ENCODE measurements around the gene ARID1B.
"Not testable (repeated sequence)": the region's sequence is repeated elsewhere in the genome, so short reads cannot be mapped to it uniquely, and the experiment has no call there.

ARID1B gene

DNA sequence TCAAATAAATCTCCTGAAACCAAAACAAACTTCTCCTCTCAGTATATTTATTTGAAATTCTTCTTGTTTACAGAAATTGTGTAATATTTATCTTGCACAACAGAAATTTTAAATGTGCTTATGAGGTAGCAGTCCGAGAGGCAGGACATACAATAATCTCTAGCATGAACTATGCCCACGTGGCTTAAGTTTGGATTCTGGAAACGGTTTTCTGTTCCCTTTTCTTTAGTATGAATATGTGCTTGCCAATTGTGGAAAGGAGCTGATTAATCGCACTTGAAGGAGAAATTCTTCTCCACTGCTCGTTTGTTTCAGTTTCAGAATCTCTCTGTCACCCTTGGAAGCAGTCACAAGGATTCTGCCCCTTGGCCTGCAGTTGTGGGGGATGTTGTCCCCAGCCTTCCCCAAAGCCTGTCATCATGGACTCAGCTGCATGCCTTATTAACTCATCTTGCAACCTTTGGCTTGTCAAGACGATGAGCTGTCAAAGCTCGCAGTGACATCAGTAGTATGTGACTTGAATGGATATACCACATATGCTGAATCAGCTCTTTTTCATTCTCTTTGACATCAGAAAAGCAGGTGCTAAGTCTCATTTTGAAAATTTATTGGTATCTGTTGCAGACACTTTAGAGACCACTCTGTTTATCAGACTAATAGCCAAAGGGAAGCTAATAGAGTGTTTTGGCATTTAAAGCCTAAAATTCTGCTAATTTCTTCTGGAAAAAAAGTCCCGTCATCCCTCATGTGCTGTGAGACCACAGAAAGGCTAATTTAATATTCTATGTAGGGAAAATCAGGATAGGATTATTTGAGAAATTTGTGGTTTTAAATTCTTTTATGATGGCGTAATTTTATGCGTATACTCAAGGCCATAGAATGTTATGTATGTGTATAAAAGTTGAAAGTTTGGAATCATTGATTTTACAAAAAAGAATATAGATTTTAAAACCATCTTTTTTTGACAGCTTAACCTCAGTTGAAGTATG, 186.8 kb downstream of the ARID1B start:
- no peak for DNase-seq (ENCODE audit: low spot score)

DNA sequence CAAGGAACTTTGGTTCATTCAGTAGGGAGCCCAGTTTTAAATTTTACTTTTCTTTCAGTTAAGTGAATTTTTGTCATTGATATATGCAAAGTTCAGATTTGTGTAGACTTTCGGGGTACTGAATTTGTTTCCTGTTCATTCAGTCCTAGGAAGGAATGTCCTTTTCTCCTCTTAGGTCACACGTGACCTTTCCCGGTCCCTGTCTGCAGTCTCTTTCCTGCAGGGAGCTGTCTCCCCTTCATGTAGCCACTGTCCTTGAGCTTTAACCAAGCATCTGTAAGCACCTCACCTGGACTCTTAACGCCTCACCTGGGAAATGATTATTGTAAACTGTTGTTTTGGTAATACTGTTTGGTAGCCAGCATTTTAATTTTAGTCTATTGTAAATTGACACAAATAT, 190.7 kb downstream of the ARID1B start:
- no peak for DNase-seq (ENCODE audit: low spot score)

DNA sequence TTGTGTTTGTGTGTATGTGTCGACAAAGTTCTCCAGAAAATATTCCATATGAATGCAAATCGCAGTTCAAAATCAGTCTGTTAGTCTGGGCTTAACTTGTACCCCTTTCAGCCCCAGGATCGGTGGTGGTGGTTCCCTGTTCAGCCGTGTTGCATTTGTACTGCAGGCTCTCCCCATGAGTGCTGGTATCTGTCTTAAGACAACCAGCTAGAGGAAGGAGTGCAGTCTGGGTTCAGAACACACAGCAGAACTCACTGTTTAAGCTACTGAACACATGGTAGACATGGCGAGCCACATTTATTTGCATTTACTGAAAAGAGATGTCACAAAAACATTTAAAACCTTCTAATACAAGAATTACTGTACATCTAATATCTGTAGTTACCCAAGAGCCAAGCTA, 192.1 kb downstream of the ARID1B start:
- no peak for DNase-seq (ENCODE audit: low spot score)

- DNase-seq (ENCODE audit: low spot score), result no peak
These were observed 193.5 kb downstream of the ARID1B start for GRCh38 chr6:156970595-156971112.

DNA sequence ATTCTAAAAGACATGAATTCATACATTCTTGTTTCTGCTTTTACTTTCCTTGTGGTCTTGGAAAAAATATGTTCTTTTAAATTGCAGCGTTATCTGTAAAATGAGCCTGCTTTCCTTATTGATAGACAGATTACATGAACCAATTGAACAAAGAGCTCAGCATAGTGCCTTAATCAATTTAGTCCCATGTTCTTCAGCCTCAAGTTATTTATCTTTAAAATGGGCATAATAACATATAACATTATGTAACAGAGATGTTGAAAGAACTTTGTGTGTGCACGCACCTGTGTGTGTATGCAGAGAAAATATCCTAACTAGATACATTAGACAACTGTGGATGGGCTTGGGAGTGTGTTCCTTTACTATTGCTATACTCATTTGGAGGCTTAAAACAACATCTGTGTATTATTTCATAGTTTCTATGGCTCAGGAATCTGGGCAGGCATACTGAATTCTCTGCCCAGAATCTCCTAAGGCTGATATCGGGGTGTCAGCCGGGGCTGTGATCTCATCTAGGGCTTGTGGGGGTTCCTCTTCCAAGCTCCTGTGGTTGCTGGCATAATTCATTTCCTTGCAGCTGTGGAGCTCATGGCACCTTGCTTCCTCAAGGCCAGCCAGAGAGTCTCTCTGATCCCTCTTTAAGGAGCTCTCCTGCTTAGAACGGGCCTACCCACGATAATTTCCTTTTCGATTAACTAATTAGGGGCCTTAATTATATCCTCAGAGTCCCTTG, 194.1 kb downstream of the ARID1B start:
- DNase-seq (ENCODE audit: low spot score), result no peak

DNA sequence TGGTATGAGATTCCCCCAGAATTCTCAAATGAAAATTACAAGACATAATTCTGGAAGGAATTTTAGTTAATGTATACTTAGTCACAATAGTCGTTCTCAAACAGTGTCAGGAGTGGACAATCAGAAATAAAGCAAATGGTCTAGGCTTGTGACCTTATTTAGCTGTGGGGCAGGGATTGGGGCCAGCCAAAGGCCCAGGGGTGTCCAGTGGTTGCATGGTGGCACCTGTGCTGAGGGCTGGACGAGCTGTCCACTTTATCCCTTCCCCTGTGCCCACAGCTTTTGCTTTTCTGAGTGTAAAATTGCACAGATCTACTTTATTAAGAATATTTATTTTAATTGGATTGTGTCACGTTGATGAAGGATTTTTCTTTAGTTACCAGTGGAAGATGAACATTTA, 195.0 kb downstream of the ARID1B start:
- DNase-seq (ENCODE audit: low spot score), result no peak

DNA sequence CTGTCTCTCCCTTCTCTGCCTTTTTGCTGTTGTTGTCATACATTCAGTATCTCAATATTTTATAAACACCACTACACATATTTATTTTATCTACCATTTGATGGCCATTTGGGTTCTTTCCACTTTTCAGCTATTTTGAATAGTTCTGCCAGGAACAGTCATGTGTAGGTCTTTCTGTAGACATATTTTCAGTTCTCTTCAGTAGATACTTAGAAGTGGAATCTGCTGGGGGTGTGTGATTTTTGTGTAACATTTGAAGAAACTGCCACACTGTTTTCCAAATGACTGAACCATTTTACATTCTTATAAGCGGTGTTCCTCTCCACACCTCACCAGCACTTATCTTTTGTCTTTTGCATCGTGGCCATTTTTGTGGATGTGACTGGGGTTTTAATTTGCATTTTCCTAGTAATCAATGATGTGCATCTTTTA, 197.7 kb downstream of the ARID1B start:
- DNase-seq (ENCODE audit: low spot score), result no peak

DNA sequence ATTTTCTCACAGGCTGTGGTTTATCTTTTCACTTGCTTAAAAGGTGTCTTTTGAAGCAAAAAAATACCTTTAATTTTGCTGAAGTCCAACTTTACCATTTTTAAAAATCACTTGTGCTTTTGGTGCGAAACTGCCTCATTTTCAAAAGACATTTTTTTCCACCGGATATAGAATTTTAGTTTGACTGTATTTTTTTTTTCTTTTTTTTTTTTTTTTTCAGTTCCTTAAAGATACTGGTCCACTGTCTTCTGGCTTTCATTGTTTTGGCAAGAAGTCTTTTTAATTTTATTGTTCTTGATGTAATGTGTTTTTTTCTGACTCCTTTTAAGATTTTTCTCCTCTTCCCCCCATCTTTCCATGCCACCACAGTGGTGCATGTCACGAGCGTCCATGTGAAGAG, 198.2 kb downstream of the ARID1B start:
- no peak for DNase-seq (ENCODE audit: low spot score)

GRCh38 chr6:156976216-156977127, 199.3 kb downstream of the ARID1B start:
- no peak for DNase-seq (ENCODE audit: low spot score)

GRCh38 chr6:156977527-156978291, 200.5 kb downstream of the ARID1B start:
- DNase-seq (ENCODE audit: low spot score), result no peak

DNA sequence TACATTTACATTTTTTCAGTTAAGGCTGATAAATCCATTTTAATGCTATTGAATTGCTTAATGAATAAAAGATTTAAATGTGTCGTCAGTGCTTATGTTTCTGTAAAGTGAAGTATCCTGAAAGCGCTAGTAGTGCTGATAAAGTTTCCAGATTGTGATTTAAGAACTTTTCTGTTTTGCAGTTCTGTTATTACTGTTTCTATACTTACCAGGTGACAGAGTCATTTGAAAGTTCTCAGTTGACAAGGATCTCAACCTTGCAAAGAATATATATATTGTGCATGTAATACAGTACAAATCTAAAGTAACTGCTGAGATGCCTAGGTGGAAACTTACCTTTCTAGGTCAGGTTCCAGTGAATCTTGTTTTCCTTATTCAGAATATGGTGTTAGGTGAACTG, 201.8 kb downstream of the ARID1B start:
- DNase-seq (ENCODE audit: low spot score), result no peak

DNA sequence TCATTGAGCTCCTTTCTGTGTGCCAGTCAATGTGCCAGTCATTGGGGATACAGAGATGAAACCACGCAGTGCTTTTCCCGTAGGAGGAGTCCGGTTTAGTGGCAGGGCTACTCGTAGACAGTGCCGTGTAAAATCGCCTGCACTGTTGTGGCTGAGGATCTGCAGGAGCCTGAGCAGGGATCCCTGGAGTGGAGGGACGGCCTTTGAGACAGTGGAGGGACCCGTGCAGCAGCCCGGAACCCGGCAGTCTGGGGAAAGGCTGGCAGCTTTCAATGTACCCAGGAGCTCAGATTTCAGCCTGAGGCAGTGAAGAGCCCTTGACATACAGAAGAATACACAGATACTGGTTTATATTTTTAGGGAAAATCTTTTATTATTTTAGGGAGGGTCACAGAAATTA, 203.3 kb downstream of the ARID1B start:
- DNase-seq (ENCODE audit: low spot score), result no peak

DNA sequence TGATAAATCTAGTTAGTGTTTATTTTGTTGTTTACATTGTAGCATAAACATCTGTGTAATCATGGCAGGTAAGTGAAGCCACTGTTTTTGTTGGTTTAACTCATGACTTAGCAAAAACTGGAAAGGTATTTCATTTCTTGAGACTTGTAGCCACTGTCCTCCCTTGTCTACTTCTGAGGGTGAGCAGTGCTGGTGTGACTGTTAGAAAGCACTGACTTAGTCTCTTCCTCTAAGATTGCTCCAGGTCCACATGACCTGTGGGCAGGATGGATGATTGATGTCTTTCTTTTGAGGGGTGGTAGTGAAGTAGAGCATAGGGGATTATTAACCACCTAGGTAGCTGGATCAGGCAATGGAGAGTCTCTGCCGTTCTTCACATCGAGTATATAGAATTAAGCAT, 203.8 kb downstream of the ARID1B start:
- DNase-seq (ENCODE audit: low spot score), result no peak

DNA sequence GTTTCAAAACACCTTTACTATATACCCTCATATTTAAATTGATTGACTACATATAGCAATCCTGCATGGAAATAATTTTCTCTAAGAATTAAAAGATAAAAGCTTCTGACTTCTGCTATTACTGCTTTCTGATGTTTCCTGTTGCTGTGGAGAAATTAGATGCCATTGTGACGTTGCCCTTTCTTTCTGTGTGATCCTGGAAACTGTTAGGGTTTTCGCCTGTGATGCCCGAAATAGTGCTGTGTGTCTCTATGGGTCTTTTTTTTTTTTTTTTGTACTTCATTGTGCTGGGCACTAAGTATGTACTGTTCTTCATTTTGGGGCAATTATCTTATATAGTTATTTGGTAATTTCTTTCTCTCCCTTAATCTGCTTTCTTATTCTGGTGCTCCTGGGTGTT, 205.0 kb downstream of the ARID1B start:
- DNase-seq (ENCODE audit: low spot score), result no peak

DNA sequence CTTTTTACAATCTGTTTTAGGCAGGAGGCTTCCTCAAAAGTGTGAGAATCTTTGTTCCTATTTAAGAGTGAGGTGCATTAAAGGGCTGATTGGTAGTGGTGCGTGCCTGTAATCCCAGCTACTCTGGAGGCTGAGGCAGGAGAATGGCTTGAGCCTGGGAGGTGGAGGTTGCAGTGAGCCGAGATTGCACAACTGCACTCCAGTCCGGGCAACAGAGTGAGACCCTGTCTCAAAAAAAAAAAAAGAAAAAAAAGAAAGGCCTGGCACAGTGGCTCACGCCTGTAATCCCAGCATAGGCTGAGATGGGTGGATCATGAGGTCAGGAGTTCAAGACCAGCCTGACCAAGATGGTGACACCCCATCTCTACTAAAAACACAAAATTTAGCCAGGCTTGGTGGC, 205.7 kb downstream of the ARID1B start:
- DNase-seq (ENCODE audit: low spot score), result not testable (repeated sequence)

DNA sequence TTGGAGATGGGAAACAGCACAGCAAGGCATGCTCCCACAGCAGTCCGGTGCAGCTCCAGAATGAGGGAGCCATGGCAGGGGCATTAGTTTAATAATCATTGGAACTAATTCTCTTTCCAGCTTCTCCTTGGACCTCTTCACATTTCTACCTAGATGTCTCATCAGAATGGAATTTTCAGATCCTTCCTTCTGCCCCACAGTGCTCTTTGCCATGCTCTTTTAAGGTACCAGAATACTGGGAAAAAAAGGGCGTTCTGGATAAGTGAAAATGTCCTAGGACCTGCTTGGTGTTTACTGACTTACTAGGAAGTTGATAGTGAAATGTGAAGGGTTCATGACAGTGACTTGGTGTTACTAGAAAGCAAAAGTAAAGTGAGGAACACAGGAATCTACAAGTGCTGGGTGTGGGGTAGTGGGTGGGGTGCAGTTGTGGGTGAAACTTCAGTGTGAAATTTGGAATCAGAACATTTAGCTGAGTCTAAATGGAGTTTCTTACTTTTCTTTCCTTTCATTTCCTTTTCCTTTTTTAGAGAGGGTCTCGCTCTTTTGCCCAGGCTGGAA, 207.1 kb downstream of the ARID1B start:
- DNase-seq (ENCODE audit: low spot score), result no peak

DNA sequence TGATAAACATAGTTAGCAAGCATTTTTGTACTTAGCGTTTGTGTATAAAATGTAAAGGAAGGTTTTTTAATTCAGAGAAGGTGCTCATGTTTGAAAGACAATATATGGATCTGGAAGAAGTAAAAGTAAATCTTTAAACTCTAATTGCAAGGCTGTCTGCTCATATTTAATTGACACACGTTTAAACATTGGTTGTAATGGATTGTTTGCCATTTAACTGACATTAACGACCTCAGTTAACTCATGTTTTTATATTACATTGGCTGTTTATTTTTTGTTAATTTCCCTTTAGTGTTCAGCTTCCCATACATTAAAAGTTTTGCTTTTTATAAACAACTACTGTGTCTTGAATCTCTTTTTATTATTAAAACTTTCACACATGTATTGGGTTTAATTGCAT, 208.1 kb downstream of the ARID1B start:
- DNase-seq (ENCODE audit: low spot score), result no peak

DNA sequence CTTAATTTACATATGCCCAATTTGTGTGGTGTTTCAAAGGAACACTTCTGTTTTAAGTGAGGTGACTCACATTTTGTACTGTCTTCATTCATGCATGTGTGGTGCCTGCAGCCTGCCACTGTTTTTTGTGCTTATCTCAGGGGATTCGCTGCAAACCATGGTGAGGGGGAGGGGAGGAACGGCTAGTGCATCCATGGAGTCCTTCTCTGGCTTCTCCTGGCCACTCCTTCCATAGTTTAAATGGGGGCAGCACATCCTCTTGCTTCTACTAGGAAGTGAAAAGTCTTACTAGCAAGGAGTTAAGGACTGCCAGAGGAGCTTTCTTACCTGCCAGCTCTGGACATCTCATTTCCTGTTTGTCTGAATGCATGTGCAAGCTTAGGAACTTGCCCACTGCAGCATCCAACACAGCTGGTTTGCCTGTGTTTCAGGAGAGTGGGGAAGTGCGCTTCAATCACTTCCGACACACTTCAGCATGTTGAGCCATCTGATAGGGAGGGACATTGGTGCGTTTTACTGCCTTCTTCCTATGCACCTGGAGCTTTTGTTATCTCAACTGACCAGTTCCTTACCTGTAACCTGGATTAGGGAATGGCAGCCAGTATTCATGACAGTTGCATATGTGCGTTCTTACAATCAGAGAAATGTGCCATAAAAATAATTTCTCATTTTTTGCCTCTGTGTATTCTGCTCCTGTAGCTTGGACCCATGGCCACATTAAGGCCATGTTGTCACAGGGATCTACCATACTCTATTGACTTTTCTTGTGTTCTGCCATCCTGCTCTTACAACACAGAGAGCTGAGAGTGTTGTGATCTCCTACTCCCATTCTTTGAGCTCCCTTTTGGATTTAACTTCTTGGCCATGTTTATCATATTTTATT, 211.3 kb downstream of the ARID1B start:
- DNase-seq (ENCODE audit: low spot score), result no peak

DNA sequence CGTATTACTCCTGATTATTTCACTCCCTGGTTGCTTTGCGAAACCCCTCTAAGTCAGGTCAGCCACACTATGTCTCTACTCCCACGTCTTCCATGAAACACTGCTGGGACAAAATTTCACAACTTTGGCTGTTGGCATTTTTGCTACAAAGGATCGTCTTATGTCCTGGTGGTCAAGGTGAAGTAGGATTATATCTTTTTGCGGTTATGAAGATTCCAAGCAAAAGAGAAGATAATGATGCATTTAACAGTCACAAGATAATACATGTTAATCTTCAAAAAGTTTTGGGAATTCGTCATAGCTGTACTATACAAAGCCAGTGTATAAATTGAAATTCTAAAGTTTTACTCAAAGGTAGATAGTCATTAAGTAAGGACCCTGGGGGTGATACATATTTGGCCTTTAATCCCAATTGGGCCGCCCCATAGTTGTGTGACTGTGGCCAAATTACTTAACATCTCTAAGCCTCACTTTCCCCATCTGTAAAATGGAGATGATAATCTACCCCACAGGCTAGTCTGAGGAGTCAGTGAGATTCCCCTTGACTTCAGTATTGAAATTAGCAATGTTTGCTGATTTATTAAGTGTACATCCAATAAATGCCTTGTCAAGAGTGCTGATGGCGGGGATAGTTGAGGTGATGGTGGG, 212.1 kb downstream of the ARID1B start:
- DNase-seq (ENCODE audit: low spot score), result no peak
